ENCODE results near the gene DCP1A.

DNA sequence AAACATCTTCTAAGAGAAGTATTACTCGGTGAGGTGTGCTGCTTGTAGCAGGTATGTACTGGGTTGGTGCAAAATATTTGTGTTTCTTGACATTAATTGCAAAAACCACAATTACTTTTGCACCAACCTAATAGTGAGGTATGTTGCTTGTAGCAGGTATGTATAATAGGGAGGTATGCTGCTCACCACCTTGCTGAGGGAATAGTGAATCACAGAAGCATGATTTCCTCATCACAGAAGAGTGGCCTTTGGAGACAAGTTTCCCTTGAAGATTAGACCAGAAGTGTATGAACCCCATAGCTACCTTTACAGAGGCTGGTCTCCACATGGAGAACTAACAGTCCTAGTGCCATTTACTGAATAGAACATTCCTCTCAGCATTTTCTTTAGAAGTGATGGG, 15.5 kb downstream of the DCP1A start:
- TF ChIP-seq, protein P1, sequence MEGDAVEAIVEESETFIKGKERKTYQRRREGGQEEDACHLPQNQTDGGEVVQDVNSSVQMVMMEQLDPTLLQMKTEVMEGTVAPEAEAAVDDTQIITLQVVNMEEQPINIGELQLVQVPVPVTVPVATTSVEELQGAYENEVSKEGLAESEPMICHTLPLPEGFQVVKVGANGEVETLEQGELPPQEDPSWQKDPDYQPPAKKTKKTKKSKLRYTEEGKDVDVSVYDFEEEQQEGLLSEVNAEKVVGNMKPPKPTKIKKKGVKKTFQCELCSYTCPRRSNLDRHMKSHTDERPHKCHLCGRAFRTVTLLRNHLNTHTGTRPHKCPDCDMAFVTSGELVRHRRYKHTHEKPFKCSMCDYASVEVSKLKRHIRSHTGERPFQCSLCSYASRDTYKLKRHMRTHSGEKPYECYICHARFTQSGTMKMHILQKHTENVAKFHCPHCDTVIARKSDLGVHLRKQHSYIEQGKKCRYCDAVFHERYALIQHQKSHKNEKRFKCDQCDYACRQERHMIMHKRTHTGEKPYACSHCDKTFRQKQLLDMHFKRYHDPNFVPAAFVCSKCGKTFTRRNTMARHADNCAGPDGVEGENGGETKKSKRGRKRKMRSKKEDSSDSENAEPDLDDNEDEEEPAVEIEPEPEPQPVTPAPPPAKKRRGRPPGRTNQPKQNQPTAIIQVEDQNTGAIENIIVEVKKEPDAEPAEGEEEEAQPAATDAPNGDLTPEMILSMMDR (IDR thresholded peaks at IDR 0.05; ENCODE audit: low read depth, low read length): no peak
- TF ChIP-seq EZH2phosphoT487 (IDR thresholded peaks at IDR 0.05; ENCODE audit: low read depth): no peak
